ENCODE measurements around the gene TMEM151A.
"Not testable (repeated sequence)": the region's sequence is repeated elsewhere in the genome, so short reads cannot be mapped to it uniquely, and the experiment has no call there.

Gene TMEM151A

DNA sequence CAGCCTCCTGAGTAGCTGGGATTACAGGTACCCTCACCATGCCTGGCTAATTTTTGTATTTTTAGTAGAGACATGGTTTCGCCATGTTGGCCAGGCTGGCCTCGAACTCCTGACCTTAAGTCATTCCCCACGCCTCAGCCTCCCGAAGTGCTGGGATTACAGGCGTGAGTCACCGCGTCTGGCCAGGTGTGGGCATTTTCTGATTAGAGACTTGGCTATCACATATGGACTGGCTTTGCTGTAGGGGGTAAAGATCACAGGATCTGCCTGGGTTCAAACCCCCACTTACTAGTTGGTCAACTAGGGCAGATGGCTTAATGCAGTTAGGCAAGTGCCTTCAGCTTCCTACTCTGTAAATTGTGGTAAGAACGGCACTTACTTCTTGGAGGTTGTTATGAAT lies 18.6 kb downstream of the TMEM151A start:
- DNase-seq: no peak

DNA sequence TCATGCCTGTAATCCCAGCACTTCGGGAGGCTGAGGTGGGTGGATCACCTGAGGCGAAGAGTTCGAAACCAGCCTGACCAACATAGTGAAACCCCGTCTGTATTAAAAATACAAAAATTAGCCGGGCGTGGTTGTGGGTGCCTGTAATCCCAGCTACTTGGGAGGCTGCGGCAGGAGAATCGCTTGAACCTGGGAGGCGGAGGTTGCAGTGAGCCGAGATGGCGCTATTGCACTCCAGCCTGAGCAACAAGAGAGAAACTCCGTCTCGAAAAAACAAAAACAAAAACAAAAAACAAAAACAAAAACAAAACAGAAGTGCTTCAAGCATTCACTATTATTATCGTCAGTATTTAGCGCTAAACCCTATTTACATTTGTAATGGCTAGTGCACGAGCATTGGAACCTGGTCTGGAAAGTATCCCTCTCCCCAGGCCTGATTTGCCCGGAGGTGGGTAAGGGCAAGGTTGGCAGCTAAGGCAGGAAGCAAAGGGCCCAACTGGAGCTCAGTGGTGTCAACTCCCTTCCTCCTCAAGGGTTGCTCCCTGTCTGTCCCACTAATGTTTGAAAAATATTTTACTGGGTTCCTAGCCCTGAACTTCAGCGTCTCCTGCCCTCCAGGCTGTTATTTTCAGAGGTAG lies 19.2 kb downstream of the TMEM151A start:
- not testable (repeated sequence) for DNase-seq

DNA sequence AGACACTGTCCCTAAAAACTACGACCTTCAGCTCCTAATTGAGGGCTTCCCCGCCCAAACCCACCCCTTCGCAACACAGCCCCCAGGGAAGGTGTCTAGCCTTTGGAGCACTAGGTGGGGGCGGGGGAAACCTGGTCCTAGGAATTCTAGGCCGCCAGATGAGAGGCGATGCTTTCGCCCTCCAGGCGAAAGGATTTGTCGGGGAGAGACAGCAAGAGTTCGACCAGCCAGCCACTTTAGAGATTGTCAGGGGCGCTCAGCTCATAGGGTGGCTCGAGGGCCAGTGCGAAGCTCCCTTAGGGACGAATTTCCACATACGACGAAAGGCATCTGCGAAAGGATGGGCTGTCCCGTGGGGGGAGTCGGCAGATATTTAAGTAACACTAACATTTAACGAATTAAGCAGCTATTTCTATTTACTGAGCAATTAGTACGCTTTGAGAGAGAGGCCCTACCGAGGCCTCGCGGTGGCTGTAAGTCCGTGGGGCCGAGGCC lies 19.8 kb downstream of the TMEM151A start:
- DNase-seq: no peak

DNA sequence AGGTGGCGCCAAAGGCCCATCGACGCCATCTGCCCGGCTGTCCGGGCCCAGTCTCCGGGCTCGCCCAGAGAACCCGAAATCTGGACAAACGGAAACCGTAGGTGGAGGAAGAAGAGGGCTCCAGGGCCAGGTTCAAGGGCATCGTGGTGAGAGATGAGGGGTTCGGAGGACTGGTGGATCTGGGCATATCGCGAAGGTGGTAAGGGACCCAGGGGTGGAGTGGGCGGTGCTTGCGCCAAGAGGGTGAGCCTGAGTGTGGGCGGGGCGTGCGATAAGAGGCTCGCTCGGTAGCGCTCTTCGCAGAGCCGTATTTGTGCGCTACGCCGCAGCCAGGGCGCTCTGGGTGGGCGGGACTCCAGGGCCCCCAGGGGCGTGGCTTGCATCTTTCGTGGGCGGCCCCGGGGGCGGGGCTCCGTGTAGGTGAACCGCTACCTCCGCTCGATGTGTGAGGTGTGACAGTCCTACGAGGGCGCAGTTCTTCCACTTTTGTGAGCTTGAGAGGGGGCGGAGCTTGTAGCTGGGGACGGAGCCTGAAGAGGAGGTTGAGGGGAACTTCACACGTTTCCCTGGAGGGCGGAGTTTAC lies 20.4 kb downstream of the TMEM151A start:
- DNase-seq: peak; percentile 87 to 92

DNA sequence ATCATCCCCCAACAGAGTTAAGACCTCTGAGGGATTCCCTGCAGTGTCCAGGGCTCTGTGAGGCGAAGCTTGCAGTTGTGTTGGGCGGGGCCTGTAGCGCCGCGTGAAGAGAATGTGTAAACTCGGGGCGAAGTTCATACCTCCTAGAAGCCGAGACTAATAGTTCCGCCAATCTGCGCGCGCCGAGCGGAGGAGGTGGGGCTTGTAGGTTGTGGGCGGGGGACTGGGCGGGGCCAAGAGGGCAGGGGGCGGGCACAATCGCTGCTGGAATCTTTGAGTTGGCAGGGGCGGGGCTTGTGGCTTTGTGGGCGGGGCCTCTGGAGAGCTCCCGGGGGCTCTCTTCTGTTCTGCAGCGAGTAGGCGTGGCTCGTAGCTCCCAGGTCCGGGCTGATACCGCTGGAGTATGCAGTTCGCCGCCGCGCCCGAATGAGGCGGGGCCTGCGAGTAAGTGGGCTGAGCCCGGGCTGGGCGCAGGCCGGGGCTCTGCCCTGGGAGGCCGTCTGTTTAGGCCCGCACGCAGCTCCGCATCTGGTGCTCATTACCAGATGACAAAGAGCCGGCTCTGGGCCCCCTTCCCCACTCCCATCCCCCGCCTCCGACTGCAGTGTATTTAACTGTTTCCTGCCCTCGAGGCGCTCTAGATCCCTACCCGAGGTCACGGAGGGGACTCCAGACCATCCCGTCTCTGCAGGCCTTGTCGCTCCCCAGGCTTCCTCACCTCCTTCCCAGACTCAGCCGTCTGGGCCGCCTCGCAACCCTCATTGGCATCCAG lies 21.0 kb downstream of the TMEM151A start:
- peak; percentile 85 to 93 for DNase-seq

DNA sequence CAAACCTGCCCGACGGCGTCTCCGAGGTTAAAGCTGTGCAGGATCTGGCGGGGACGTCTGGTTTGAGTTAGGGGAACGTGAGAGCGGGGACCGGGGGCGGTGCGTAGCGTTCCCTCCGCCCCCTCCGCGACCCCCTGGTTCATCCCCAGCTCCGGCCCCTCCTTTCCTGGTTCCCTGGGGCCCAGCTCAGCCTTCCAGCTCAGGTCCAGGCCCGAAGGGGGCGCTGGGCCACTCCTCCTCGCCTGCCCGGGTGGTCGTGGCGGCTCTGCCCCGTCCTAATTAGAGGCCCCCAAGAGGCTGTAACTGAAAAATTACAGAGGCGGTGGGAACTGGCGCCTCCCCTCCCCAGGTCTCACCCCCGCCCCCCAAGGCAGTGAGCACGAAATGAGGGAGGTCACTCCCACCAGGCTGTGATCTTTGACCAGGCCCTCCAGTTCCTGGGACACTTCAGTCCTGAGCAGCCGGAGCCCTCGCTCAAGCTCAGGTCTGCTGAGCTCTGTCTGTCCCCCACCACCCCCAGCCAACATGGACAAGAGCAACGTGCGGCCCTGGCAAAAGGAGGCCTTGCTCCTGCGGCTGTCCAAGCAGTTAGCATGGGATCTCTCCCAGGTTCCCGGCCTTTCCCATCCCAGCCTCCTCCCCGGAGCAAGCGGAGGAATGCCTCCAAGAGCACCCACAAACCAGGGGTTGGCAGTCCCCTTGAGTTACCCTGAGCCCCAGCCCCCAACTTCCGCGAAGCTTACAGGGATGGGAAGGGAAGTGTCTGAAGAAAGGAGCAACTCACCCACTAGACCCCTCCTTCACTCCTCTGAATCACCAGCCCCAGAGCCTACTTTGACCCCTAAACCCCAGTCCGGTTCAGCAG lies 21.9 kb downstream of the TMEM151A start:
- no peak for DNase-seq

DNA sequence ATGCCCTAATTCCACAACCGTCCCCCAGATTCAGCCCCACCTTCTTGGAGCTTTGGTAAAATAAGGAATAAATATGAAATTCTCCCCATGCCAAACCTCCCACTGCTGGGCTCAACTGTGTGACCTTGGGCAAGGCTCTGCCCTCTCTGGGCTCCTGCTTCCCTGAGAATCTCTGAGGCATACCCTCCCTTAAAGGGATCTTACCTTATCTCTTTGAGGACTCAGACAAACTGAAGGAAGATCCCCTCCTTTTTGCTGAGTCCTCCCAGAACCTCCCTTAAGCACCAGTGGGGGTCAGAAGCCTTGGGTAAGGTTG lies 22.4 kb downstream of the TMEM151A start:
- no peak for DNase-seq

DNA sequence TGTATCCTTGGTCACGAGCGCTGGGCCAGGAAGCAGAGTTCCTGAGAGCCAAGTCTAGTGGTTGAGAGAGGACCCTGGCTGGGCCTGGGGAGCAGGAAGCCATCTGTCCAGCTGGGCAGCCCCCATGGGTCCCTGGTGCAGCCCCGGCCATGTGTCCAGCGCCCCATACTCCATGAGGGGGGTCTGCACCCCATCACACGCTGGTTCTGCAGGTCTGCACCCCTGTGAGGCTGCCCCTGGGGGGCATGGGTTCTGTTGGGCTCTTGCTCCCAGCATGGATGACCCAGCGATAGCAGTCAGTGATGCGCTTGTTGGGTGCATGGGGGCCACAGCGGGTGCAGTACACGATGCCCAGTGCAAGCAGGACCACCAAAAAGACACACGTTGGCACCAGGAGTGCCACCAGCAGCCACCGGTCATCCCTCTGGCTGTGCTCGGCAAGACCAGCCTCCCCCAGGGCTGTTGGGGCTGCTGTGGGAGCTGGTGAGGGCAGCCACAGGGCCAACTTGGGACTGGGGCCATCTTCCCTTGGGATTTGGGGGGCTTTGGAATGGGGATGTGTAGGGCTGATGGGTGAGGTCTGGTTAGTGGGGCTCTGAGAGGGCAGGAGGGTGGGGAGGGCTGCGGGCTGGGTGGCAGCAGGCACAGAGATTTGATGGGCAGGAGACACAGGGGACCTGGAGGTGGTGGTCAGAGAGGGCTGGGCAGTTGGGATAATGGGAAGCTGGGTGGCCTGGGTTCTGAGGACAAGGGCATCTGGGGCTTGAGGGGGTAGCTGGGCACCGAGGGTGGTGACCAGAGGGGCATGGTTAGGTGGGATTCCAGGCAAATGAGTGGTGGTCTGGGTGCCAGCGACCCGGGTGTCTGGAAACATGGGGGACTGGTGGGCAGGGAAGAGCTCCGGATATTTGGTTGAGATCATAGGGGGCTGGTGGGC lies 23.1 kb downstream of the TMEM151A start:
- DNase-seq: no peak

DNA sequence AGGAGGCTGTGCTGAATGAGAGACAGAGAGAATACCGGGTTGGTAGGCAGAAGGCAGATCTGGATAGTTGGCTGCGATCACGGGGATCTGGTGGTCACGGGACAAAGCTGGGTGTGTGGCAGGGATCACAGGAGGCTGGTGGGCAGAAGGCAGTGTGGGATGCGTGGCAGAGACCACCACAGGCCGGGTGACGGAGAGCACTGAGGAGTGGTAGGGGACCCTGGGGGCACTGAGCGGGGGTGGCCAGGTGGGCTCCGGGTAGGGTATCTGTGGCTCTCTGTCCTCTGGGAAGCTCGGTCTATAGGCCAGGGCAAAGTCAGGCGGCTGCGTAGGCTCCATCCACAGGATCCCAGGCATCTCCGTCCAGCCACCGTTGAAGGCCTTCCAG lies 23.8 kb downstream of the TMEM151A start:
- DNase-seq: no peak

DNA sequence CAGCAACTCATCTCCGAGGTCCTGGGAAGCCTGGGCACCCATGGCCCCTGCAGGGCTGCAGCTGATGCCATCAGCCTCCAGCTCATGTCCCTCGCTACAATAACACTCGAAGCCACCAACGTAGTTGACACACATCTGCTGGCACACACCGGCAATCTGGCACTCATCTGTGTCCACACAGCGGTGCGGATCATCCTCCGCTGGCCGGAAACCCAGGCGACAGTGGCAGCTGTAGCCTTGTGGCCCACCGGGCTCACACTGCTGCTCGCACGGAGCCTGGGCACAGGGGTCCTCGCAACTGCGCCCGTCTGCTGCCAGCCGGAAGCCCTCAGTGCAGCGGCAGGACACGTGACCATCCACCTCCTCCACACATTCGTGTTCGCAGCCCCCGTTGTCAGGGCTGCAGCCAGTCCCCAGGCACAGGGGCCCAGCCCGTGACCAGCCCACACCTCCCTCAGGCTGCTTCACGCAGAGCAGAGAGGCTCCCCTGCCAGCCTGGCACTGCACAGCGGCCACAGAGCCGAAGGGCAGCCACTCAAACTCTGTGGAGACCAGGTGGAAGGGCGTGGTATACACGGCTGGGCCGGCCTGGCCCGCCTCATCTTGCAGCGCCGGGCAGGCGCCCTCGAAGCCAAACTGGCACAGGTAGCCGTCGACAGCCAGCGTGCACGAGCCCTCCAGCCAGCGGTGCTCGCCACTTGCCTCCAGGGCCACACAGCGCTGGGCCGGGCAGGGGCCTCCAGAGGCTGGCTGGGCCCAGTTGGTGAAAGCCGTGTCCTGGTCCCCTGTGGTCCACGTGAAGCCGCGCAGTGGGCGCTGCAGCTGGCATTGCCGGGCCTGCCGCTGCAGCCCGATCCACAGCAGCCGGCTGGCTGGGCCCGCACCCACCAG lies 24.5 kb downstream of the TMEM151A start:
- DNase-seq: no peak

DNA sequence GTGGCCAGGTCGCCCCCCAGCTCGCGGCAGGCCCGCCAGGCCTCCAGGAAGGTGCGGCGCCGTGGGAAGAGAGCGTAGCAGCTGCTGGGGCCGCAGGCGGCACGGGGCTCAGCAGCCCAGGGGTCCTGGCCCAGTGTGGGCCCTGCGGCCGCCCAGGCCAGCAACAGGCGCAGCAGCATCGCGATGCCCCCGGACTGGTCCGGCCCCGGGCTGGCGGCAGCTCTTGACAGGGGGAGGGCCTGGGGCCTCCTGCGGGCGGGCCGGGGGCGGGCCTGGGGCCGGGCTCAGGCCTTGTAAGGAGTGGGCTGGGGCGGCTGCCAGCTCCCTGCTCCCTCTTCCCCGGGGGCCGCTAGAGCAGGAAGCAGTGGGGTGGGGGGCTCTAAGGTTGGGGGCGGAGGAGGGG lies 25.2 kb downstream of the TMEM151A start, which contains the start of gene CD248:
TSS of gene CD248 (minus strand) at position 196 of the 403 bp plus-strand sequence. CDS start at position 179, 17 bp downstream.
- no peak for DNase-seq

DNA sequence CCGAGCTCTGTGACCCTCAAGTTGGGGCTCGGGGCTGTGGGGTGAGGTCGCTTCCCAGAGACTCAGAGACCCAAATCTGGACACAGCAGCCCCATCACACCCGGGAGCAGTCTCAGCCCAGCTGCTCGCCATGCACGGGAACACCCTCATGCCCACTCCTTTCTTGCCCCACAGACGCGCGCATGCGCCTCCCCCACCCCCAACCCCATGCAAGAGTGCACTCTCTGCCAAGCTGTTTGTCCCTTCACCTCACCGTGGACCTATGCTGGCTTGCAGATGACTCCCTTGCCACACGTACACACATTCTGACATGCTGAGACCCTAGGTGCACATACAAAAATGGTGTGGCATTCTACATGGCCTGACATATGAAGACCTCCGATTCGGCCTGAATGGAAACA lies 25.6 kb downstream of the TMEM151A start:
- no peak for DNase-seq

DNA sequence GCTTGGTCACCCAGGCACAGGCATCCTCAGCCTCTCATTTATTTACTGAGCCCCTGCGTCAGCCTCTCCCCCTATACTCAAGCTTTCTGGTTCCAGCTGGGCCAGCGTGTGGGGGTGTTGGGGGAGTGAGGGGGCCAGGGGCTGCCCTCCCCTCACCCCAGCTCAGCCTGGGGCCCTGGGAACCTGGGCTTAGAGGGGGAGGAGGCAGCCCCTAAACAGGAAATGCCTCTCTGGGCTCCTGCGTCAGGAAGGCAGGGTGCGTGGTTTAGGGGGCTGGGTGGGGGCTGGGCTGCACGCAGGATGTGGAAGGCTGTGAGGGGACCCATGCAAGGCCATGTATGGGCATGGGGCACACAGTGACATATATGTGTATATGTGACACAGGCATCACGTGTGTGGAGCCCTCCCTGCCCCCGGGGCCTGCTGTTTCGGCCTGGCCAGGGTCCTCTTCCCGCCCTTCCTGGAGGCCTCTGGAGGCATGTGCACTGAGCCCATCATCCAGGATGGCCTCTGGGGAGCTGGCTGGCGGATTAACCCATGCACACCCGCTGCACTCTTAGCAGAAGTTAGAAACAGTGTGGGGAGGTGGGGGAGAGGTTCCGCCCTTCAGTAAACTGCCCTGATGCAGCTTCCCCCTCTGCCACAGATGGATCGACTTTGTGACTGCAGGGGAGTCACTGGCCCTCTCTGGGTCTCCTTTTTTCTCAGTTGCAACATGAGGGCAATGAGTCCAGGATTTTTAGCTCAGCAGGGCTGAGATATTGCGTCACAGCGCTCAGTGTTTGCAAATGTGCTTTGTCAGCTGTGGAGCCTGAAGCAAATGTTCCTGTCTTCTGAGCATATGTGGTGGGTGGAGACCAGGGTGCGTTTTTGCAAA lies 26.3 kb downstream of the TMEM151A start:
- DNase-seq: no peak

DNA sequence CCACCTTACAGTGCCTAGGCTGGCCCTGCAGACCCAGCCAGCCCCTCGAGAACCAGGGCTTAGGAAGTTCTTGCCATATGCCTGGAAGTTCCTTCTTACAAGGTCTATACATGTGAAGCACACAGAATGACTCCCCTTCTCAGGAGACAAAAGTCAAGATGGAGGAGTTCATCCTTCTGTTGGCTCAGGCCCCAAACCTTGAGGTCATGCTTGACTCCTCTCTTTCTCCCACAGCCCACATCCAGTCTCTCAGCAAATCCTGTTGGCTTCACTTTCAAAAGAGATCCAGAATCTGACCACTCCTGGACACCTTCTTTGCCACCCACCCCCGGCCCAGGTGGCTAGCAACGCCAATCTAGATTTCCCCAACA lies 26.9 kb downstream of the TMEM151A start:
- no peak for DNase-seq

DNA sequence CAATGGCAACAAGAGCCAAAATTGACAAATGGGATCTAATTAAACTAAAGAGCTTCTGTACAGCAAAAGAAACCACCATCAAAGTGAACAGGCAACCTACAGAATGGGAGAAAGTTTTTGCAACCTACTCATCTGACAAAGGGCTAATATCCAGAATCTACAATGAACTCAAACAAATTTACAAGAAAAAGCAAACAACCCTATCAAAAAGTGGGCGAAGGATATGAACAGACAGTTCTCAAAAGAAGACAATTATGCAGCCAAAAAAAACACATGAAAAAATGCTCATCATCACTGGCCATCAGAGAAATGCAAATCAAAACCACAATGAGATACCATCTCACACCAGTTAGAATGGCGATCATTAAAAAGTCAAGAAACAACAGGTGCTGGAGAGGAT lies 28.6 kb downstream of the TMEM151A start:
- DNase-seq: not testable (repeated sequence)

DNA sequence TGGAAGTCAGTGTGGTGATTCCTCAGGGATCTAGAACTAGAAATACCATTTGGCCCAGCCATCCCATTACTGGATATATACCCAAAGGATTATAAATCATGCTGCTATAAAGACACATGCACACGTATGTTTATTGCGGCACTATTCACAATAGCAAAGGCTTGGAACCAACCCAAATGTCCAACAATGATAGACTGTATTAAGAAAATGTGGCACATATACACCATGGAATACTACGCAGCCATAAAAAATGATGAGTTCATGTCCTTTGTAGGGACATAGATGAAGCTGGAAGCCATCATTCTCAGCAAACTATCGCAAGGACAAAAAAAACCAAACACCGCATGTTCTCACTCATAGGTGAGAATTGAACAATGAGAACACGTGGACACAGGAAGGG lies 29.1 kb downstream of the TMEM151A start:
- not testable (repeated sequence) for DNase-seq

DNA sequence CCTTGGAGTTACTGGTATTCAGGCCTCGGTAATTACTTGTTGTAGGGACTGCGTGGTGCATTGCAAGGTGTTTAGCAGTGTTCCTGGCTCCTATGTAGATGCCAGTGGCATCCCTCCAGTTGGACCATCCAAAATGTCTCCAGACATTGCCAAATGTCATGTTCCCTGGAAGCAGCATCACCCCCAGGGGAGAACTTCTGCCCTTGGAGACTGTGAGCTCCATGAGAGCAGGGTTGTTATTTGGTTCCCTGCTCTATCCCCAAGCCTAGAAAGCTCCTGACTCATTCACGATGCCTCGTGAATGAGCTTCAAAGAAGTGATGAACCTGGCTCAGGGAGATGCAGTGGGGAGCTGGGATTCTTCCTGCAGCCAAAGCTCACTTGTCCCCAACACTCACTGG lies 29.9 kb downstream of the TMEM151A start:
- no peak for DNase-seq

DNA sequence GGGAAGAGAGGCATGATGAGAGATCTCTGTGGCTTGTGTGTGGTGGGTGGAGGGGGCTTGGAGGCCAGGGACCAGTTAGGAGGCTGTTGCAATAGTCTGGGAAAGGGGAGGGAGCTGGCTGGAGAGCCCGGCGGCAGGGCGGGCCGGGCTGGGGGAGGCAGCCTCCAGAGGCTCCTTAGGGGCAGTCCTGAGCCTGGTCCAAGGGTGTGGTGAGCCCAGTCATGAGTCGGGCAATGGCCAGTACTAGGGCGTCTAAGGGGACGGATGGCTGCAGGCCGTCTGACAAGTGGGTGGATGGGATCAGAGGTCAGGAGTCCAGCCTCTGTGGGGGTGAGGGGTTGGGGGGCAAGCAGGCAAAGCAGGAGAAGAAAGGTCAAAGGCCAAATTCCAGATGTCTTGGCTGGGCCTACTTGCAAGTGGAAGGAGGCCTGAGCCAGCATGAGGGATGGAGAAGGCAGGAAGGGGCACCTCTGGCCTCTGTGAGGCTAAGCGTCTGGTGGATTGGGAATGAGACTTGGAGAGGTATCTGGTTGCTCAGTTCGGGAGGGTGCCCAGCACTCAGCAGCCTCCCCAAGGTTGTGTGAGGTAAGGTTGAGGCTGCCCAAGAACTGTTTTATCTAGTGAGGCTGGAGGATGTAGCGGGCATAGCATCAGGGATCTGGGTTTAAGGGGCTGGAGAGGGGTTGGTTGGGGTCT lies 31.2 kb downstream of the TMEM151A start:
- no peak for DNase-seq

DNA sequence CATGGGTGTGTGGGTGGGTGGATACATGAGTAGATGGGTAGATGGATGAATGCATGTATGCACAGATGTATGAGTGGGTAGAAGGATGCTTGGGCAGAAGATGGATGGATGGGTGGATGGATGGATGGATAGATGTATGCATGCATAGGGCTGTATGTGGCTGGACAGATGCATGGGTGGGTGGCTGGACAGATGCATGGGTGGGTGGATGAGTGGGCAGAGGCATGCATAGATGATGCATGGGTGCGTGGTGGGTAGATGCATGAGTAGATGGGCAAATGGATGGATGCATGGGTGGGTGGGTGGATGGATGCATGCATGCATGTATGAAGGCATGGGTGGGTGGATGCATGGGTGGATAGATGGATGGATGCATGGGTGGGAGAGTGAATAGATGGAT lies 32.0 kb downstream of the TMEM151A start:
- no peak for DNase-seq

Data from SW 1271 (cell line).